Measurements from ENCODE around the gene PPP1R26.
"Not testable (repeated sequence)": the region's sequence is repeated elsewhere in the genome, so short reads cannot be mapped to it uniquely, and the experiment has no call there.

The PPP1R26 gene

DNA sequence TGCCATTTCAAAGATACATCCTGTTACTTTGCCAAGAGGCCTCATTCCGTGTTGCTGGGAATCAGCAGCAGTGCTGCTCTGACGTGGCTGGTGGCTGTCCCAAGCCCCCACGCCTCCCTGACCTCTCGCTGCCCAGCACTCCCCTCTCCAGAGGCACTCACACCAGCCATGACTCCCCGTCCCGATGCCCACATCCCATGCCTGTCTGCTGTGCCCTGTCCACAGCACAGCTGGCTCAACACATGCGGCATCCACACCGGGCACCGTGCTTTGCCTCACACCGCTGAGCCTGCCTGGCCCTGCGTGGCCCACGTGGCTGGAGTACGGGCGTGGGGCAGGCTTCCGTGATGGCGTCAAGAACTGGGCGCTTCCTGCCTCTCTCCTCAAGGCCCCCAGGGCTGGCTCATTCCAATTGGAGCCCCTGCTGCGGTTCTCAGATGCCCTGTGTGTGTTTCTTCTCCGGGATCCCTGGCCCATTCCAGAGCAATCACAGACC is 33.8 kb downstream of the PPP1R26 start:
- H3K4me1 Mint-ChIP-seq: peaks cover 0 to 2% of the 10 kb centered on the region in 2 donors
- no peak for DNase-seq
- peaks cover 0 to 30% of the 10 kb centered on the region in 2 donors for H3K27me3 Mint-ChIP-seq
- peaks cover 0 to 7% of the 10 kb centered on the region in 2 donors for H3K36me3 Mint-ChIP-seq
- ATAC-seq (replicated peaks): no peak
- no peak overlapping the region for H3K27ac Mint-ChIP-seq
- H3K9me3 Mint-ChIP-seq: peaks cover 9 to 11% of the 10 kb centered on the region in 2 donors
- no peak overlapping the region for H3K4me3 Mint-ChIP-seq

DNA sequence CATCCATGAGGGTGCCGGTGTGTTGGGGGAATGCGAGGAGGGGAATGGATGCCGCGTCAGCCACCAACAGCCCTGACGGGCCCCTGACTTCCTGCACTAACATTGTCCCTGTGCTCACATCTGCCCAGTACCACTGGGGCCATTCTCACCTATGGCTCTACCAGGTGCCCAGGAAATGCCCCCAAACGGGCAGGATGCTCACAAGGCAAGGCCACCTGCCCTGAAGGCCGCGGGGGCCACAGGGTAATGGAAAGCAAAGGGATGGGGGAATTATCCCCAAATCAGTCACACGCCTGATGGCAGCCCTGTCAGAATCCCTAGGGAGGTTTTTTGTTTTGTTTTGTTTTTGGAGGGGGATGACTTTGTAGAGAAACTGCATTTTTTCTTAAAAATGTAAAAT is 34.3 kb downstream of the PPP1R26 start:
- not testable (repeated sequence) for H3K36me3 Mint-ChIP-seq; H3K9me3 Mint-ChIP-seq; H3K4me1 Mint-ChIP-seq; DNase-seq; ATAC-seq (replicated peaks); H3K4me3 Mint-ChIP-seq; H3K27ac Mint-ChIP-seq
- peaks cover 0 to 30% of the 10 kb centered on the region in 2 donors for H3K27me3 Mint-ChIP-seq

DNA sequence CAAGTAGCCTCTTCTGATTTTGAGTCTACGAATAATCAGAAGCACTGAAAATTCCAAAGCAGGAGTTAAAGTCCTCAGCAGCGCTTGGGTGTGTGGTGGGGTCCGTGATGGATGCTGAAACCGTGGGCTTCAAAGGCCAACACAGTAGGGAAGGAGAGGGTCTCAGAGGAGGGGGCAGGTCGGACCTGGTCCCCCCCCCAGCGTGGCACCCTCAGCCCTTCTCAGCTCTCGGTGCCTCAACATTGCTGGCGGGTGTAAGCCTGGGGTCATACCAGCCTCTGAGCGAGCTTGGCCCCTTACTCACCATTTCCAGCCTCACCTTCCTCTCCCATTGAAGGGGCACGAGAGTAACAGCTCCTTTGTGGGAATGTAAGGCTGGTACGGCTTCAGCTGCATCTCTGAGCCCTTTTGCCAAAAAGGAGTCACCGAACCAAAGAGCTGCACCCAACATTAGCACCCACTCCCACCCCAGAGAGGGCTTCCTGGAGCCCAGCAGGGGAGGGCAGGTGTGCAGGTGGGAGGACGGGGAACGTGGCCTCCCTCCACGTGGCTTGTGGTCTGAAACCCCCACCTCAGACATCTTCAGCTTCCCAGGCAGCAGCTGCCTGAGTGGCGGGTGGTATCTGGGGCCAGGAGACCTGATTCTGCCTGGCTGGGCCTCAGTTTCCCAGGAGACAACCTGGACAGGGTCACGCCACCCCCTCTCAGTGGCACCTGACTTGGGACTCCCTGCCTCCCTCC is 34.9 kb downstream of the PPP1R26 start:
- Mint-ChIP-seq H3K27ac (no peak overlapping the region), H3K27me3 (peaks cover 5 to 35% of the 10 kb centered on the region in 2 donors), H3K9me3 (peaks cover under 1 to 1% of the 10 kb centered on the region in 2 donors), H3K36me3 (no peaks in the 10 kb centered on the region), H3K4me1 (peaks cover 0 to 2% of the 10 kb centered on the region in 2 donors), H3K4me3 (no peak overlapping the region)
- ATAC-seq (replicated peaks): no peak
- no peak for DNase-seq

DNA sequence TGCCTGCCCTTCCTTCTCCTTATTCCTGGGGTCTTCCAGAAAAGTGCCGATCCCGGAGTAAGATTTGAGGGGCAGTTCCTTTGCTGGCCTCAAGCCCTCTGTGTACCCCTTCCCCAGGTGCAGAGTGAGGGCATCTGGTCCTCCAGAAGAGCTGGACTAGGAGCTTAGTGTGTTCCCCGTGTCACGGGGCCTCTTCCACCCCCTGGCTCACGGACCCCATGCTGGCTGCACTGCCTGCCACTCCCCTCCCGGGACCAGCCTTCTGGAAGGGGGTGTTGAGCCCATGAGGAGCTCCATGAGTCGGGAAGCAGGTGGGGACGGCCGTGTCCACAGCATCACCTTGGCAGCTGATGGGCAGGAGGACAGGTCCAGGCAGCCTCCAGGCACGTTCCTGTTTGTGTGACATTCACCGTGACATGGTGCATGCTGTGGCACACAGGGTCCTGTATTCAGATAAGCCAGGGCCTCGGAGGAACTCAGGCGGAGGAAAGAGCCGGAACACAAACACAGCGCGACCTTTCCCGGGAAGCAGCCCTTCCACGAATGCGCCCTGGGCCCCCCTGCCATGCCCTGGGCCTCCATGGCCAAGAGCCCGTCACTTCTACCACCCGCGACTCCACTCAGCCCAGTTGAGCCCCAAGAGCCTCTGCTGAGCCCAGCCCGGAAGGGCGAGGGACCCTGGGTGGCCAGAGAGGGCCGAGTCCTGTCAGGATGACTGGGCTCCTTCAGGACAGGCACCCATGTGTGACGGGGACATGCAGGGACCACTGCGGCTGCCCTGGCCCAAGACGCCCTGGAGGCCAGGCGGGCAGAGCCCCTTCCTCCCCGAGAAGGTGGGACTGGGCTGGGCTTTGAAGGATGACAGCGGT is 35.7 kb downstream of the PPP1R26 start:
- peaks cover 0 to 2% of the 10 kb centered on the region in 2 donors for H3K4me1 Mint-ChIP-seq
- no peak for DNase-seq
- H3K36me3 Mint-ChIP-seq: no peaks in the 10 kb centered on the region
- H3K9me3 Mint-ChIP-seq: no peaks in the 10 kb centered on the region
- no peak for ATAC-seq (replicated peaks)
- H3K27ac Mint-ChIP-seq: no peak overlapping the region
- peaks cover 8 to 39% of the 10 kb centered on the region in 2 donors for H3K27me3 Mint-ChIP-seq
- H3K4me3 Mint-ChIP-seq: no peak overlapping the region

DNA sequence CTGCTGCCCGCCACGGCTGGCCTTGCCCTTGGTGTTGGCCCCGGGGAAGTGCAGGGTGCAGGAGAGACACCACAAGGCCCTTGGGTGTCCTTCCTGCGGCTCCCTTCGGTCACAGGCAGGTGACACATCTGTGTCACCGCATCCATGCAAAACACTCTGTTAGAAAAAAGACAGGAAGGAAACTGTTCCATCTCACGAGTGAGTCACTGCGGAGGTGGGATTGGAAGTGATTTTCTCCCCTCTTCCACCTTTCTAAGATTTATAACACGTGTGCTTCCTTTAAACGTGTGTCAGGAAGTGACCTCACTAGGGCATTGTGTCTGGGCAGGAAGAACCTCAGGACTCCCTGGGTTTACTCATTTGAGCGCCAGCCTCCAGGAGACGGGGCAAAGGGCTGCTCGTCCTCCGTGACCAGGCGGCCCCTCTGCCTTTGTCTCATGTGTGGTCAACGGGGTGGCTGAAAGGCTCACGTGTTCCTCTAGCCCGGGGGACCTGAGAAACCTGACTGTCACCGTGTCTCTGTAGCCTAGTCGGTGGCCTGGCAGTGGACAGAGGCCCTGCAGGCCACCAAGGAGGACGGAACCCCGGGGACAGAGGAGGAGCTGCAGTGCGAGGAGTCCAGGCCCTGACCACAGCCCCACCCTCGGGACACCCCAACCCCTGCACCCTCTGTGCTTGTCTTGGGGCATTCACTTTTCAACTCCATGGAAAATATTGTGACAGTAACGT is 36.7 kb downstream of the PPP1R26 start:
- Mint-ChIP-seq H3K36me3 (no peaks in the 10 kb centered on the region), H3K27me3 (peaks cover 14 to 49% of the 10 kb centered on the region in 2 donors), H3K9me3 (no peaks in the 10 kb centered on the region), H3K4me3 (no peak overlapping the region), H3K27ac (no peak overlapping the region), H3K4me1 (peaks cover 0 to 2% of the 10 kb centered on the region in 2 donors)
- no peak for ATAC-seq (replicated peaks)
- DNase-seq: no peak

DNA sequence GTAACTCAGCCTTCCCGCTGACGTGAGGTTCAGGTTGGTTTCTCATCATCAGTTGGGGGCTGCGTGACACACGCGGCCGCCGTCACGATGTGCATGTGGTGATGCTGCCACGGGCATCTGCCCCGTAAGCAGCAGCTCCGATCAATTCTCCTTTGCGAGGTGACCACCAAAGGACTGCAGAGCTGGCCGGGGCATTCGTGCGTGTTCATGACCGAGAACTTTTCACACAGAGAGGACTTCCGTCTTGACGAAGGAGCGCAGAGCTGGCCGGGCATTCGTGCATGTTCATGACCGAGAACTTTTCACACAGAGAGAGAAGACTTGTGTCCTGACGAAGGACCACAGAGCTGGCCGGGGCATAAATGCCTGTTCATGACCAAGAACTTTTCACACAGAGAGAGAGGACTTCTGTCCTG is 37.8 kb downstream of the PPP1R26 start:
- Mint-ChIP-seq H3K9me3 (no peaks in the 10 kb centered on the region), H3K4me3 (no peak overlapping the region), H3K27ac (no peak overlapping the region), H3K36me3 (no peaks in the 10 kb centered on the region), H3K4me1 (peaks cover 0 to 2% of the 10 kb centered on the region in 2 donors), H3K27me3 (peaks cover 17 to 47% of the 10 kb centered on the region in 2 donors)
- ATAC-seq (replicated peaks): no peak
- no peak for DNase-seq

DNA sequence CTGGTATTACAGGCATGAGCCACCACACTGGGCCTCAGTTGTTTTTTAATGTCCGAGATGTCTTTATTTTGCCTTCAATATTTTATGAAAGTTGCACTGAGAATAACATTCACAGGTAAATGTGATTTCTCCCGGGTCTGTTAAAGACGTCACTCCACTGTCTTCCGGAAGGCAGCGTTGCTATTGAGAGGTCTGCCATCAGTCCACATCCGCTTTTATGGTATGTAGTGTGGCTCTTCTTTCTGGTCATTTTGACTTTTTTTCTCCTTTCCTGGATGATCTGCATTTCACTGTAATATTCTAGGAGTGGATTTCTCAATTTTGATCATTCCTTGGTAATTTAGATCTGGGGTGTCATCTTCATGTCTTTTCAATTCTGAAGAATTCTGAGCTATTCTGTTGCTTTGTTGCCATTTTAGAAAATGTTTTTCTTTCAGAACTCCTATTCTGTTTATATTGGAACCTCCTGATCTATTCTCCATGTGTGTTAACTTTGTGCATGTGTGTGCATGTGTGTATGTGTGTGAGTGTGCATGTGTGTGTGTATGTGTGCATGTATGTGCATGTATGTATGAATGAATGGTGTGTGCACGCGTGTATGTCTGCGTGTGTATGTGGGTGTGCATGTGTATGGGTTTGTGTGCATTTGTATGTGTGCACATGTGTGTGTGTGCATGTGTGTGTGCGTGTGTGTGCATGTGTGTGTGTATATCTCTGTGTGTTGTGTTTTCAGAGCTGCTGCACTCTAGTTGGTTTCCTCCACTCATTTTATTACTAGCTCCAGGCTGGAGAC is 39.8 kb downstream of the PPP1R26 start:
- ATAC-seq (replicated peaks): no peak
- Mint-ChIP-seq H3K4me1 (no peaks in the 10 kb centered on the region), H3K9me3 (no peaks in the 10 kb centered on the region), H3K4me3 (no peak overlapping the region), H3K27me3 (peaks cover 20 to 44% of the 10 kb centered on the region in 2 donors), H3K27ac (no peak overlapping the region), H3K36me3 (no peaks in the 10 kb centered on the region)
- DNase-seq: no peak

DNA sequence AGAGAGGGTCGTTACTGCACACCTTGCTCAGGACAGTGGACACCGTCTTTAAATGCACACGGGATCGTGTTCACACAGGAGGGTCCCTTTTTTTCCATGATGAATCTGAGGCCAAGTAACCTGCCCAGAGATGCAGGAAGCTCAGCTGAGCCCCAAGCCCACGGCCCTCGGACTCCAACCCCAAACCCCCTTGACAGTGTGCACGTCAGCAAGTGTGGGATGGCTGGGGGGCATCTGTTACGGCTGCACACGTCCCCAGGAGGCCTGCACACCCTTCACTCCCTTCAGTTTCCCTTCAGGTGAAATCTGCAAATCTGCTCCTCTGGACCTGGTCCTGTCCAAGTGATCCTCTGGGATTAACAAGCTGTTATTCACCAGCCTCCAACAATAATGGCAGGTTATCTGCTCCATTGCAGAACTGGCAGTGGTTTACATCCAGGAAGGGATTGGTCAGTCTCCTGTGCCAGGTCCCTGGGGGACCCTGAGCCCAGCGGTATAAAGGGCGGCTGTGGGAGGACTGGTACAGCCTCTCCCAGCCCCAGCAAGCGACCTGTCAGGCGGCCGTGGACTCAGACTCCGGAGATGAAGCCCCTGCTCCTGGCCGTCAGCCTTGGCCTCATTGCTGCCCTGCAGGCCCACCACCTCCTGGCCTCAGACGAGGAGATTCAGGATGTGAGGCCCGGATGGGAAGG is 41.5 kb downstream of the PPP1R26 start, which contains the start of gene LCN1:
LCN1 (plus strand) TSS at position 525 of the 692 bp plus-strand sequence; CDS start at position 583, 58 bp downstream.
- no peaks in the 10 kb centered on the region for H3K36me3 Mint-ChIP-seq
- H3K27ac Mint-ChIP-seq: no peak within 1 kb of the TSS
- DNase-seq (no peak), ATAC-seq (replicated peaks) (no peak)
- H3K4me3 Mint-ChIP-seq: no peak within 1 kb of the TSS
- H3K4me1 Mint-ChIP-seq: no peaks in the 10 kb centered on the region
- H3K9me3 Mint-ChIP-seq: no peaks in the 10 kb centered on the region
- peaks cover 20 to 33% of the 10 kb centered on the region in 2 donors for H3K27me3 Mint-ChIP-seq

DNA sequence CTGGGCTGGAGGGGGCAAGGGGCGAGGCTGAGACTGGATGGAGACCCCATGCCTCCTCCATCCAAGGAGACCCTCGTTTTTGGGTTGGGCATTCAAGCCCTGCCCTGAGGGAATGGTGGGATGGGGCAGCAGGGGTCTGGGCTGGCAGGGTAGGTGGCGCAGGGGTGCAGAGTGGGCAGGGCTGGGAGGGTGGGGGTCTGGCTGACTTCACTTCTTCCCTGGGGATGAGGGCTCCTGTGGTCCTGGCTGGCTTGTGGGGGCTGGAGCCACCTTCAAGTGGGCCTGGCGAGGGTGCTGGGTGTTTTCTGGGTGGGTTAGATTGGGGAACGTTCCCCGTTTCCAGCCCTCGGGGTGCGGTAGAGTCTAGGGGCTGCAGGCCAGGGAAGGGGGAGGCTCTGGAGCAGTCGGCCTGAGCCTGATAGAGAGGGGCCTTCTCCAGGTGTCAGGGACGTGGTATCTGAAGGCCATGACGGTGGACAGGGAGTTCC is 42.1 kb downstream of the PPP1R26 start:
- no peaks in the 10 kb centered on the region for H3K36me3 Mint-ChIP-seq
- H3K27me3 Mint-ChIP-seq: peaks cover 20 to 28% of the 10 kb centered on the region in 2 donors

DNA sequence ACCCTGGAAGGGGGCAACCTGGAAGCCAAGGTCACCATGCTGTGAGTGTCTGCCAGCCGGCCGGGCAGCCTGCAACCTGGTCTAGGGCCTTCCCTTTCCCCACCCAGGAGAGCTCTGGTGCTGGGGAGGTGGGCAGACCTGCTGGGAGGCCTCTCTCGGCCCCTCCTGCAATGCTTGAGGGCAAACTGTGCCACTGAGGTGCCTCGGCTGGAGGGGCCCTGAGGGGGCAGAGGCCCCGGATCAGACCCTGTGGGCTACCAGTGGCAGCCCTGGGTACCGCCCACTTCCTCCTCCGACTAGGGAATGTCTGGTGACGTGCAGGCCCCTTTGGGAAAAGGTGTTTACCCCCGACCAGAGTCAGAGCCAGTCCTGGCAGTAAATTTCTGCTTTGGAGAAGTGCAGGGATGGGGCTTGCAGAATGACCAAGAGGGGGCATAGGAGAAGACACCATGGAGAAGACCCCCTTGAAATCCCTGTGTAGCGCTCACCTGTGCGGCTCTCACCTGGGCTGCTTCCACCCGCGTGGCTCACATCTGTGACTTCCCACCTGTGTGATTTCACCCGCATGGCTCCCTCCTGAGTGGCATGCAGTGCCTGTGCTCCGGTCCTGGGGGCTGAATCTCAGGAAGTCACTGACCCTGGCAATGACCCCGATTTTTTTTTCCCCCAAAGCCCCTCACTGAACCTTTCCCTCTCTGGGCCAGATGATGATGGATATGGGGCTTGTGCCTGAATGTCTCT is 42.7 kb downstream of the PPP1R26 start:
- Mint-ChIP-seq H3K9me3 (no peaks in the 10 kb centered on the region), H3K4me3 (no peak overlapping the region)

More for the DNA sequence above, 42.1 kb downstream of the PPP1R26 start:
- Mint-ChIP-seq H3K4me1 (no peaks in the 10 kb centered on the region), H3K27ac (no peak overlapping the region), H3K4me3 (no peak overlapping the region), H3K9me3 (no peaks in the 10 kb centered on the region)
- no peak for DNase-seq
- ATAC-seq (replicated peaks): no peak

DNA sequence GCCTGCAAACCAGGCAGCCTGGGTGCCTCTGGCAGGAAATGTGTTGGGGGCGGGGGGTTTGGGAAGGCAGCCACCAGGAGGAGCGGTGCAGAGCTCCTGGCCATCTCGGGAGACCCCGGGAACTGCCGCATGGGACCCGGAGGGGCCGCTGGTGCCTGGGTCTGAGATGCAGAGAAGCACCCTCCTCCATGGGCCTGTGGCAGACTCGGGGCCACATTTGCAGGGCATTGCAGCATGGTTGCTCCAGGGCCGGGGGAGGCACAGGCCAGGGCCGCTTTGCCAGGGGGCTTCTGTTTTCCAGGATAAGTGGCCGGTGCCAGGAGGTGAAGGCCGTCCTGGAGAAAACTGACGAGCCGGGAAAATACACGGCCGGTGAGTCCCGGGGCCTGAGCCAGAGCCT is 43.3 kb downstream of the PPP1R26 start:
- no peaks in the 10 kb centered on the region for H3K4me1 Mint-ChIP-seq
- H3K27me3 Mint-ChIP-seq: peaks cover 20 to 21% of the 10 kb centered on the region in 2 donors
- H3K36me3 Mint-ChIP-seq: no peaks in the 10 kb centered on the region
- no peak overlapping the region for H3K4me3 Mint-ChIP-seq
- no peak overlapping the region for H3K27ac Mint-ChIP-seq
- no peaks in the 10 kb centered on the region for H3K9me3 Mint-ChIP-seq
- ATAC-seq (replicated peaks) (no peak), DNase-seq (no peak)

More for the DNA sequence above, 42.7 kb downstream of the PPP1R26 start:
- Mint-ChIP-seq H3K27me3 (peaks cover 20 to 27% of the 10 kb centered on the region in 2 donors), H3K36me3 (no peaks in the 10 kb centered on the region), H3K27ac (no peak overlapping the region), H3K4me1 (no peaks in the 10 kb centered on the region)
- DNase-seq: no peak
- no peak for ATAC-seq (replicated peaks)

DNA sequence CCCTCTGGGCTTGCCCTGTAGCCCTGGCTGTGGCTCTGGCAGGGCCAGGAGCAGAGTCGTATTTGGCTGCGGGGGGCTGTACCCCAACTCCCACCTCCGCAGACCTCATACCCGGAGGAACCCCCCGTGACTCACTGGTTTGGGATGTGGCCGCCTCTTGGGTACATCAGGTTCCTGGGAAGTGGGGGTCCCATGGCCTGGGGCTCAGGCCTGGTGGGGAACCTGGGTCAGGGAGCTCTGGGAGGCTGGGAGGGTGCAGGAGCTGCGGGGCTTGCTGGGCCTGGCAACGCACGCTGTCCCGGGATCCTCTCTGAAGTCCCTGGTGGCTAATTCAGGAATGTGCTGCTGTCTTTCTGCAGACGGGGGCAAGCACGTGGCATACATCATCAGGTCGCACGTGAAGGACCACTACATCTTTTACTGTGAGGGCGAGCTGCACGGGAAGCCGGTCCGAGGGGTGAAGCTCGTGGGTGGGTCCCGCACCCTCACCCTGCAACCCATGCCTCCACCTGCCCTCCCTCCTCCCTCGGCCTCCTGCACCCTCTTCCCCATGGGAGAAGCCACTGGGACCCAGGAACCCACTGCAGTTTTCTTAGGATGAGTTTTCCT is 44.0 kb downstream of the PPP1R26 start:
- ATAC-seq (replicated peaks): no peak
- H3K4me3 Mint-ChIP-seq: no peak overlapping the region
- no peak overlapping the region for H3K27ac Mint-ChIP-seq
- H3K27me3 Mint-ChIP-seq: peaks cover 20 to 21% of the 10 kb centered on the region in 2 donors
- H3K4me1 Mint-ChIP-seq: no peaks in the 10 kb centered on the region
- no peak for DNase-seq
- H3K9me3 Mint-ChIP-seq: no peaks in the 10 kb centered on the region
- H3K36me3 Mint-ChIP-seq: no peaks in the 10 kb centered on the region

Measured in stimulated activated naive B cell treated with anti-CD40 and anti-IgM and Interleukin-4, amounts not matched to agents 10 μg/mL and 1 μg/mL and 100 μg/mL, for 72 hours (primary cell).